DND-41 (cell line): Measurements from ENCODE around the gene EPN3.
A peak's percentile ranks its signal among the peaks of the same experiment; 100 is the strongest.

Source experiments
- ATAC-seq: fragments of 200-7000 bp; cut with Tn5 transposase; 3 replicates; pipeline ENCODE4 v1.9.1; 2021; ENCODE audit warnings: low read depth; ENCODE audit not compliant: insufficient read depth
- DNase-seq: peaks from one replicate; pipeline ENCODE4 v3.0.0-alpha.2; 2020
- H2AFZ ChIP-seq: 2 replicates; pipeline ENCODE4 v1.6.0; 2012; ENCODE audit warnings: low read depth, low read length
- H3K27ac ChIP-seq: 2 replicates; pipeline ENCODE4 v1.5.1; 2012; ENCODE audit warnings: low read length, inconsistent platforms
- H3K27me3 ChIP-seq: fragments of 200-600 bp; sonication (generic); 2 replicates; pipeline ENCODE4 v1.6.0; 2012; ENCODE audit warnings: low read length, mild to moderate bottlenecking, inconsistent platforms; ENCODE audit not compliant: insufficient read depth, poor library complexity
- H3K36me3 ChIP-seq: 2 replicates; pipeline ENCODE4 v1.5.1; 2012; ENCODE audit warnings: low read length, inconsistent platforms; ENCODE audit not compliant: insufficient read depth
- H3K4me1 ChIP-seq: 2 replicates; pipeline ENCODE4 v1.5.1; 2012; ENCODE audit warnings: mild to moderate bottlenecking, low read length; ENCODE audit not compliant: insufficient read depth
- H3K4me2 ChIP-seq: 2 replicates; pipeline ENCODE4 v1.6.0; 2012; ENCODE audit warnings: mild to moderate bottlenecking, moderate library complexity, low read length, inconsistent platforms; ENCODE audit not compliant: insufficient read depth
- H3K4me3 ChIP-seq, 2 experiments: fragments of 200-600 bp in 1 of 2; shearing (Covaris generic) in 1 of 2; 2 replicates each; pipeline ENCODE4 v1.5.1; 2012 to 2016; ENCODE audit warnings: inconsistent platforms in 2 of 2, low read length in 2 of 2, mild to moderate bottlenecking in 2 of 2, low read depth in 1 of 2, moderate library complexity in 1 of 2
- H3K79me2 ChIP-seq: 2 replicates; pipeline ENCODE4 v1.6.0; 2012; ENCODE audit warnings: low read length, inconsistent platforms; ENCODE audit not compliant: insufficient read depth
- H3K9ac ChIP-seq: 2 replicates; pipeline ENCODE4 v1.6.0; 2012; ENCODE audit warnings: low read depth, mild to moderate bottlenecking, inconsistent platforms, low read length, moderate library complexity
- H3K9me3 ChIP-seq: 2 replicates; pipeline ENCODE4 v1.5.1; 2012; ENCODE audit warnings: low read length, moderate library complexity, mild to moderate bottlenecking, inconsistent platforms; ENCODE audit not compliant: insufficient read depth, severe bottlenecking
- H4K20me1 ChIP-seq: 2 replicates; pipeline ENCODE4 v1.6.0; 2012; ENCODE audit warnings: low read length; ENCODE audit not compliant: insufficient read depth
- CTCF ChIP-seq: IDR thresholded peaks from 2 replicates; pipeline ENCODE4 v1.5.1; 2012; ENCODE audit warnings: borderline replicate concordance, low read length, moderate library complexity, mild to moderate bottlenecking; ENCODE audit not compliant: poor library complexity, severe bottlenecking; ENCODE audit errors: extremely low read depth
- EZH2 ChIP-seq: IDR thresholded peaks from 3 replicates; pipeline ENCODE4 v1.6.1; 2012; ENCODE audit warnings: borderline replicate concordance, low read depth, mild to moderate bottlenecking, moderate library complexity, low read length, inconsistent platforms; ENCODE audit not compliant: severe bottlenecking

Gene EPN3

GRCh38 chr17:50547736-50548083, 15.2 kb downstream of the EPN3 start:
- Histone ChIP-seq H3K9me3 (no peaks in the 10 kb centered on the region), H3K36me3 (no peaks in the 10 kb centered on the region), H3K4me3 (peak overlapping the region in 1 of 2 experiments; percentile 59; a peak in 2 of 4 replicates), H3K4me2 (peak overlapping the region; percentile 71), H3K79me2 (no peaks in the 10 kb centered on the region), H3K9ac (peak overlapping the region; percentile 66), H2AFZ (peak overlapping the region; percentile 74), H3K4me1 (peaks cover 21% of the 10 kb centered on the region), H3K27ac (peak overlapping the region; percentile 58; the same call in 1 of the 2 replicates), H4K20me1 (no peaks in the 10 kb centered on the region), H3K27me3 (no peaks in the 10 kb centered on the region)
- no peak for ATAC-seq
- no peak for DNase-seq
- no peak for TF ChIP-seq EZH2
- no peak for TF ChIP-seq CTCF

- H3K79me2 ChIP-seq = no peaks in the 10 kb centered on the region
- H3K4me3 ChIP-seq = no peak overlapping the region
- H3K4me2 ChIP-seq = no peak overlapping the region
- H3K9ac ChIP-seq = no peak overlapping the region
- DNase-seq (no peak), ATAC-seq (no peak)
- TF ChIP-seq CTCF = no peak
- TF ChIP-seq EZH2 = no peak
- no peak overlapping the region for H2AFZ ChIP-seq
- H3K9me3 ChIP-seq = no peaks in the 10 kb centered on the region
- H3K36me3 ChIP-seq = no peaks in the 10 kb centered on the region
- H3K27ac ChIP-seq = no peak overlapping the region
- H4K20me1 ChIP-seq = no peaks in the 10 kb centered on the region
- H3K27me3 ChIP-seq = no peaks in the 10 kb centered on the region
- peaks cover 18% of the 10 kb centered on the region for H3K4me1 ChIP-seq
Measured at GRCh38 chr17:50548831-50549230, 16.3 kb downstream of the EPN3 start.

GRCh38 chr17:50549256-50549941, 16.9 kb downstream of the EPN3 start:
- peaks cover 18% of the 10 kb centered on the region for H3K4me1 ChIP-seq
- no peaks in the 10 kb centered on the region for H3K36me3 ChIP-seq
- no peak overlapping the region for H3K4me2 ChIP-seq
- no peak overlapping the region for H3K27ac ChIP-seq
- no peaks in the 10 kb centered on the region for H3K9me3 ChIP-seq
- no peak overlapping the region for H3K4me3 ChIP-seq
- no peak overlapping the region for H3K9ac ChIP-seq
- TF ChIP-seq CTCF (no peak), EZH2 (no peak)
- H4K20me1 ChIP-seq = no peaks in the 10 kb centered on the region
- ATAC-seq (no peak), DNase-seq (no peak)
- H3K79me2 ChIP-seq = no peaks in the 10 kb centered on the region
- no peaks in the 10 kb centered on the region for H3K27me3 ChIP-seq
- no peak overlapping the region for H2AFZ ChIP-seq

GRCh38 chr17:50549969-50550368, 17.4 kb downstream of the EPN3 start:
- H3K9ac ChIP-seq = no peak overlapping the region
- no peak overlapping the region for H3K4me2 ChIP-seq
- no peak overlapping the region for H3K27ac ChIP-seq
- DNase-seq (no peak), ATAC-seq (no peak)
- H3K9me3 ChIP-seq = no peaks in the 10 kb centered on the region
- no peaks in the 10 kb centered on the region for H3K79me2 ChIP-seq
- no peaks in the 10 kb centered on the region for H3K27me3 ChIP-seq
- no peaks in the 10 kb centered on the region for H3K36me3 ChIP-seq
- H3K4me3 ChIP-seq = no peak overlapping the region
- no peaks in the 10 kb centered on the region for H4K20me1 ChIP-seq
- peaks cover 18% of the 10 kb centered on the region for H3K4me1 ChIP-seq
- TF ChIP-seq CTCF (no peak), EZH2 (no peak)
- no peak overlapping the region for H2AFZ ChIP-seq
